ENCODE results near the gene WDR90. TPM values are rescaled to one million over a fixed set of nuclear protein-coding genes. Genes with fewer than 3 reads are reported as not detected.

The WDR90 gene
- total RNA-seq, 1 donor from 2014 or later = 4.2 TPM

DNA sequence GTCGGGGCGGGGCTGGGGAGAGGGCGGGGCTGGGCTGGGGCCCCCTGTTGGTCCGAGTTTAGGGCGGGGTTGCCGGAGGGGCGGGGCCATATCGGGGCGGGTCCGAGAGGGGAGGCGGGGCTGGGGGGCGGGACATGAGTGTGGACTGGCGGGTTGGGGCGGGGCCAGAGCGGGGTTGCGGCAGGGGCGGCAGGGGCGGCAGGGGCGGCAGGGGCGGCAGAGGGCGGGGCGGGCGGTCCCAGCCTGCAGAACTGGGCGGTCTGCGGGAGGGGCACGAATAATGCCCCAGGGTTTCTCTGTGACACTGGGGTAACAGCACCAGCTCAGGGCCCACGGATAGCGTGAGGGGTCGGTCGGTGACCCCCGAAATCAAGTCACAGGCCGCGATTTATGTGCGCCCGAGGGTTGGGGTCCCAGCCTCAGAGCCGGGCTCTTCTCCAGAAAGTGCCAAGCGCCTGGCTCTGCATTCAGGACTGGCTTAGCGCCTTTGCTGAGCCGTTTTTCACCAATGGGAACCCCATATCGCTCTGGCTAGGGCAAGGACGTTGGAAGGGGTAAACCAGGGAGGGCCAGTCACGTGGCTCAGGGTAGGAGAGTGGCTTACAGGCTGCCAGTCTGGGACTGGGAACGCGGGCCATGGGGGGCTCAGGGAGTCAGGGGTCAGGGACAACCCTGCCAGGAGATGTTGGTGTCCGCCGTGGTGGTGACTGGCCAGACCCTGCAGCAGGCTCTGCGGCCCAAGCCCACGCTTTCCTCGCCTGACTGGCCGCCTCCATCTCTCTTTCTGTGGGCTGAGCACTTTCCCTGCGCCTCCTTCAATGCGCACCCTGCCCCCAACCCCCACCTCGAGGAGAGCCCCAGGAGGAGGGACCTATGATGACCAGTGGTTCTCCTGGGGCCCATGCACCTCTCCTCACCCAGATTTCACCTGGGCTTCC is 11.8 kb upstream of the WDR90 start:
- peak; percentile 89 to 94 for DNase-seq (ENCODE audit: low read depth in 2 of 2)

DNA sequence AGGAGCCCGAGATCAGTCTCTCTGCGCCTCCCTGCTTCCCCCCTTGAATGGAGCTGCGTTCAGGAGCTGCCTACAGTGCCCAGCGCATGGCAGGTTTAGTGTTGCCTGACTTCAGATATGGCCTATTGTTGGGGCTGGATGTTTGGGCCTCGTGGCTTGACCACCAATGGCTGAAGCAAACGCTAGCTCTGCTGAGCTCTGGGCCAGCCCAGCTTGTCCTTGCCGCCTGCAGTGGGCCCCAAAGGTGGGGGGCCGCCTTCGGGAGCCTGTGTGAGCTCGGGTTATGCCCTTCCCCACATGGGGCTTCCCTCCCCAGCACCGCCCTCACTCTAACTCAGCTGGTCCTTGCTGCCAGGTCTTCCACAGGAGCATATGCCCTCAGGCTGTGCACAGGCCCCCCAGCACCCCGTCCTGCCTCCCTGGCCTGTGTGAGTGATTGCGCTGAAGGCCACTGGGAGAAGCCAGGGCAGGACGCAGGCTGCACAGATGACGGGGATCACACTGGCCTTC is 11.1 kb upstream of the WDR90 start:
- DNase-seq (ENCODE audit: low read depth in 2 of 2) = no peak

- no peak for DNase-seq (ENCODE audit: low read depth in 2 of 2)
Observed at GRCh38 chr16:638836-639235, 10.3 kb upstream of the WDR90 start.

- no peak for DNase-seq (ENCODE audit: low read depth in 2 of 2)
Observed at GRCh38 chr16:640614-641013, 8.6 kb upstream of the WDR90 start.

DNA sequence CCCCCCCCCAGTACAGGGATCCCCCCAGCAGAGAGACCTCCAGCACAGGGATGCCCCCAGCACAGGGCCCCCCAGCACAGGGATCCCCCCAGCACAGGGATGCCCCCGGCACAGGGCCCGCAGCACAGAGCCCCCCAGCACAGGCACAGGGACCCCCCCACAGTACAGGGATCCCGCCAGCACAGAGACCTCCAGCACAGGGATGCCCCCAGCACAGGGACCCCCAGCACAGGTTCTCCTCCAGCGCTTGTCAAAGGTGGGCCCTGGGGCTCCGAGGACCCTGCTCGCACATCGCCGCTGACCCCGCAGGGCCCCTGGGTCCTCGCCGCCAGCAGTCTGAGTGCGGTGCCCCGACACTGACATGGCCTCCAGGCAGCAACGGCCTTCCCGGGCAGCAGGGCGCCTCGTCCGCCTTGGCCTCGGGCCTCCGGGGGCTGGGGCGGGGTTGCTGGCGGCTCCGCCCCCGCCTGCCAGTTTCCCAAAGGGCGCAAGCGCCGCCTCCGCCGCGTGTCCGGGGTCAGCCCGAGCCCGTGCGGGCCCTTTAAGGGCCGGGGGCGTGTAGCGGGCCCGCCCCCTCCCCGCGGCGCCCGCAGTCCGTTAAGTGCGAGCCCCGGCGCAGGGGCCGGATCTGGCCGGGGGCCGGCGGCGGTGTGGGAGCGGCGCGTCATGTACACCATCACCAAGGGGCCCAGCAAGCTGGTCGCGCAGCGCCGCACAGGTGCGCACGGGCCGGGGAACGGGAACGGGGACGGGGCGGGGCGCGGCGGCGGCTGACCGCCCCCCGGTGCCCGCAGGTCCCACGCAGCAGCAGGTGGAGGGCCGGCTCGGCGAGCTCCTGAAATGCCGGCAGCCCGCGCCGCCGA is 7.6 kb upstream of the WDR90 start, which contains the start of gene MCRIP2:
Gene MCRIP2 (plus strand): TSS at position 503 of the 863 bp plus-strand sequence. CDS start 164 bp downstream, at position 667.
- peak; percentile 42 to 60 for DNase-seq (ENCODE audit: low read depth in 2 of 2)

DNA sequence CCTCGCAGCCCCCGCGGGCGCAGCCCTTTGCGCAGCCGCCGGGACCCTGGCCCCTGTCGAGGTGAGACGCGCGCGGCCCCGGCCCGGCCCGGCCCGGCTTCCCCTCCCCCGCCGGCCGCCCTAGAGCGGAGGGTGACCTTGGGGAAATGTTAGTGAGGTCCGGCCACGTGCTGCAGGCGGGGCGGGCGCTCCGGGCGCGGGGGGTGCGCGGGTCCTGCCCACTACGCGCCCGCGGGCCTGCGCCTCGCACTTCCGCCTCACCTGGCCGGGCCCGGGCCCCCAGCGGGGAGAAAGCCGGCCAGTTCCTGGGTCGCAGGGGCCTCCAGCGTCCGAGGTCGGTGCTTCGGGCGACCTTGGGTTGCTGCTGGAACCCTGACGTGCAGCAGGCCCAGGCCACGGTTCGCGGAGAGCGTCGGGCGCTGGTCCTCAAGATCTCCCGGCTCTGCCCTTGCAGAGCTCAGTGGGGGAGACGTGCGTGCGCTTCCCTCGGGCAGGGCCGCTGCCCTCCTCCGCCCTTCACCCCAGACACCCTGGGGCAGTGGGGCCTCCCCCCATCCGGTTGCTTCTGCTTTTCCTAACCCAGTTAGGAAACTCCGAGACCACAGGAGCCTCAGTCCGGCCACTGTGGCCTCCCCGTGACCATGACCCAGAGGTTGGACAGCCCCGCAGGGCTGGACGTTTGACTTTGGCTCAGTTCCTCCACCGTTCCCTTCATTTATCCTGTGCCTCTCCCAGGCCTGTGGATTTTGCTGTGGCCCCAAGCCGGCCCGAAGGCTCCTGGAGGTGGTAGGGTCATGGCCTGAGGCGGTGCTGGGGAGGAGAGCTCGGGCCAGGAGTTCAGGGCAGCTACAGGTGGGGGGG is 6.7 kb upstream of the WDR90 start:
- peak in 1 of 2 donors; percentile 22 for DNase-seq (ENCODE audit: low read depth in 2 of 2)

DNA sequence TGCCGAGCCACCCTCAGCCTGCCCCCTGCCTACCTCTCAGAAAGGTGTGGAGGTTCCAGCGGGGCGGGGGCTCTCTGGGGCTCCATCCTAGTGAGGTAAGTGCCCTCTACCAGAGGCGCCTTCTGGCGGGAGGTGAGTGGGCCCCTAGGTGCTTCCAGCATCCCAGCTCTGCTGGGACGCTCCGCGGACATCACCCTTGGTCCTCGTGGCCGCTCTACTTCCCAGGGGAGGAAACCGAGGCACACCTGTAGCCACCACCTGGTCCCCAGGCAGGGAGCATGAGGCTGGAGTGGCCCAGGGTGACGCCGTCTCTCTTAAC is 6.2 kb upstream of the WDR90 start:
- no peak for DNase-seq (ENCODE audit: low read depth in 2 of 2)

DNA sequence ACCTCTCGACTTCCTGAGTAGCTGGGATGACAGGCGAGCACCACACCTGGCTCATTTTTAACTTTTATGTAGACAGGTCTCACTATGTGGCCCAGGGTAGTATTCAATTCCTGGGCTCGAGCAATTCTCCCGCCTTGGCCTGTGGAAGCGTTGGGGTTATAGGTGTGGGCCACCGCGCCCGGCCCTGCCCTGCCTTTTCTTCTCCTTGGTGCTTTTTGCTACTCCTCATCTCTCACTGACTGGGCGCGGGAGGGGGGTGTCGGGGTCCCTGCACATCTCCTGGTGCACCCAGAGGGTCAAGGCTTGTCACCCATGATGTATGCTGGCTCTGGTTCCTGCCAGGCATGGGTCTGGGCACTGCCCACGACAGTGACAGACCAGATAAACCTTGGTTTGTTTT is 4.6 kb upstream of the WDR90 start:
- no peak for DNase-seq (ENCODE audit: low read depth in 2 of 2)

- DNase-seq (ENCODE audit: low read depth in 2 of 2) = no peak
Observed at GRCh38 chr16:645852-646678, 3.1 kb upstream of the WDR90 start.

DNA sequence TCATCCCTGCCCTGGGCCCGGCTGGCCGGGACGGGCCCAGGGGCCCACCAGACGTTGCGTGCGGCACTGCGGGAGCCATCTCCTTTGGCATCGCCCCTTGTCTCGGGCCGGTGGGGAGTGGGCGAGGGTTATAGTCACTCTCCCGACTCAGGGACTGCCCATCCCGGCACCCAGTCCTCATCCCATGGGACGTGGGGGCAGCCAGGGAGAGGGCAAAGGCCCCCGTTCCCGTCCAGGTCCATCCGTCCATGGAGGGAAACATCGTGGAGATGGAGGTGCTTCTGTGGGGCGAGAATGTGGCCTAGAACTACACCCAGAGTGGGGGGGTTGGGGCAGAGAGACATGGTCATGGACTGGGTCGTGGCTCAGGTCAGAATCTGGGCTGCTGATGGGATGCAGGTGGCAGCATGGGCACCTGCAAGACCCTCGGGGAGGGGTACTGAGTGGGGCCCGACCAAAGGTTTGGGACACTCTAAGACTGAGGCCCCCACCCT is 2.4 kb upstream of the WDR90 start:
- DNase-seq (ENCODE audit: low read depth in 2 of 2) = no peak

- no peak for DNase-seq (ENCODE audit: low read depth in 2 of 2)
Observed at GRCh38 chr16:647173-647902, 1.8 kb upstream of the WDR90 start.

DNA sequence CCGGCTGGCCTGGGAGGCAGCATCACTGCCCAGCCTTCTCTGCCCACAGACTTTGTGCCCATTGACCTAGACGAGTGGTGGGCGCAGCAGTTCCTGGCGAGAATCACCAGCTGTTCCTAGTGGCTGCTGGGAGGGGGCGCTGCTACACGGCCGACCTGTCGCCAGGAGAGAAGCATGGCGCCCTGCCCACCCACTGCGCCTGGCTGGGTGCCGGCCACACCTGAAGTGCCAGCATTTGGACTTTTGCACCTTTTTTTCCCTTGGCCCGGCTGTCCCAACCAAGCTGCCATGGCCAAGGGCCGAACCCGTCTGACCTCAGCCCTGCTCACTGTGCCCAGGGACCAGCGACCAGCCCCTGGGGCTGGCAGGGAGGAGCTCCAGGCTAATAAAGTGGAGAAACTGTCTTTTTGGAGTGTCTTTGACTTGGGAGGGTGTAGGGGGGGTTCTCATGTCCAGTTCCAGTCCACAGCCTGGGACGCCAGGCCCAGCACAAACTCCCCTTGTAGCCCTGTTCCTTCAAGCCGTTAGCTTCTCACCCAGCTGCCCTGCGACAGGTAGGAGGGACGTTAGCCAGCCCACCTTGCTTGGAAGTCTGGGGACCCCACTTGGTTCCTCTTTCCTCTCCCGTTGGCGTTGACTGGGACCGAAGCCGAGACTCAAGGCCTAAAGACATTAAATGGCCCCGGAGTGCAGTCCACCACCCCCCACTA is 939 bp upstream of the WDR90 start:
- DNase-seq (ENCODE audit: low read depth in 2 of 2) = peak in 1 of 2 donors; percentile 37

- no peak for DNase-seq (ENCODE audit: low read depth in 2 of 2)
Observed at GRCh38 chr16:649631-650030, 466 bp downstream of the WDR90 start.

- DNase-seq (ENCODE audit: low read depth in 2 of 2) = no peak
Observed at GRCh38 chr16:651844-652243, 2.7 kb downstream of the WDR90 start.

DNA sequence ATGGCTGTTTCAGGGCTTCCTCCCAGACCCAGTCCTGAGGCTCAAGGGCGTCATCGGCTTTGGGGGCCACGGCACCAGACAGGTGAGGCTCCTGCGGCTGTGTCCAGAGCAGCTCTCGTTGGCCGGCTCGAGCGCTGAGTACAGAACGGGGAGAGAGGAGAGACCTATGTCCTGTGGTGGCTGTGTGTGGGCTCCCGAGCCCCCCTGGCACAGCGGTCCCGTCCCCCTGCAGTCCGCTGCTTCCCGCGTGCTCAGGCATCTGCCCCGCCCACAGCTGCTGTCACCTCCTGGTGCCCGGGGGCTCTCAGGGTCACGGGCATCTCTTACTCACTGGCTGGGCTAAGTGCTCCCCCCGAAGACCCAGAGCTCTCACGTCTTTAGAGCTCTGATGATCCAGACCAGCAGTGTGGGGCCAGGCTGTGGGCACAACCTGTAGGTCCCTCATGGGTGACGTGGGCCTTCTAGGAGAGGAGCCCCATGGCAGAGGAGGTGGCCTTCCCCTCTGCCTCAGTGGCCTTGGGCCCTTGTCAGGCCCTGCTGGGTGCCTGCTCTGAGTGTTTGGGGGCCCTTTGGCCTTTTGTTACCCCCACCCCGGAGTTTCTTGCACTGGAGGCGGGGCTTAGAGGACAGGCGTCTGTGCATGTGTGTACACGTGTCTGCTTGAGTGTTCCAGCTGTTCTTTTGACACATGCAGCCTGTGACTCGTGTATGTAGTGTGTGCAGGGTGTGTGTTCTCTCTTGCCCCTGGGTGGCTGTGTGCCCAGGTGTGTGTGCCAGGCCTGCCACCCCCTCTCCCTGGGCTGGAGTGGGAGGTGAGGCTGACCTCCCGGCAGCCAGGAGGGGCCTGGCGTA is 3.5 kb downstream of the WDR90 start:
- no peak for DNase-seq (ENCODE audit: low read depth in 2 of 2)

DNA sequence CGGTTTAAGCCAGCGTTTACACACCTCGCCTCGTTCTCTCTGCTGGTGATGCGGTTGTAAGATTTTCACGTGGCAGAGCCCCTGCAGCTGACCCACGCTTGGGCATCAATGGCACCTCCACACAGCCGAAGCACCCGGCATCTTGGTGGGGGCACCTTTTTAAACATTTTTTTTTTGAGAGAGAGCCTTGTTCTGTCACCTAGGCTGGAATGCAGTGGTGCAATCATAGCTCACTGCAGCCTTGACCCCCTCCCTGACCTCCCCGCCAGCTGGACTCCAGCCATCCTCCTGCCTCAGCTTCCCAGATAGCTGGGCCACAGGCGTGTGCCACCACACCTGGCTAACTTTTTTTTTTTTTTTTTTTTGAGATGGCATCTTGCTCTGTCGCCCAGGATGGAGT is 4.9 kb downstream of the WDR90 start:
- no peak for DNase-seq (ENCODE audit: low read depth in 2 of 2)

- no peak for DNase-seq (ENCODE audit: low read depth in 2 of 2)
Observed at GRCh38 chr16:657487-657886, 8.3 kb downstream of the WDR90 start.

Measured in lung microvascular endothelial cell (primary cell).